A549 (cell line): ENCODE results near the gene HPS5.

Source experiments
- CHD2 ChIP-seq: fragments of 150-350 bp; IDR thresholded peaks from 2 replicates; pipeline ENCODE4 v1.6.1; 2014; ENCODE audit warnings: low read length; ENCODE audit not compliant: partially characterized antibody
- CHD4 ChIP-seq: fragments of 200-600 bp; sonication (generic); IDR thresholded peaks from 2 replicates; pipeline ENCODE4 v1.6.1; 2016; ENCODE audit warnings: antibody characterized with exemption, mild to moderate bottlenecking, borderline replicate concordance
- KDM1A ChIP-seq: fragments of 200-600 bp; sonication (generic); IDR thresholded peaks from 2 replicates; pipeline ENCODE4 v1.6.1; 2016; ENCODE audit warnings: low read depth, mild to moderate bottlenecking
- POLR2A ChIP-seq: IDR thresholded peaks from 2 replicates; pipeline ENCODE4 v1.6.1; 2012; ENCODE audit warnings: mild to moderate bottlenecking, low read length
- TF ChIP-seq, protein P1 (sequence below): fragments of >200 bp; sonication (Bioruptor Twin); formaldehyde crosslinking; IDR thresholded peaks from 3 replicates; pipeline ENCODE4 v1.5.1; 2016

DNA sequence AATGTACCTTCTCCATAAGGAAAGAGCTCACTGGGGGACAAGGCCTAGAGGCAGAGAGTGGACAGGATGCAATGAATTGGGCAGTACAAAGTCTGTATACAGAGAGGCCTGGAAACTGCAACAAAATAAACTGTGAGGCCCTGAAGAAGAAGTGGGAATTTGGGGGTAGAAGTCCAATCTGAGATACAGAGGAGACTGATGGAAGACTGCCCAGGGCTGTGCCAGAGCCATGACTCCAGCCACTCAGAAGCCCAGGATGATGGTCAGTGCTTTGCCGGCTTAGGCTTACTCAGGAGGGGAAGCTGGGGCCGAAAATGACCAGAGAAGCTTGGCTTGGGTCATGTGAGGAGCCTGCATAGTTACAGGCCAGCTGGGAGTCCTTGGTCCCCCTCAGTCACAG, 91.1 kb downstream of the HPS5 start:
- TF ChIP-seq, protein P1, sequence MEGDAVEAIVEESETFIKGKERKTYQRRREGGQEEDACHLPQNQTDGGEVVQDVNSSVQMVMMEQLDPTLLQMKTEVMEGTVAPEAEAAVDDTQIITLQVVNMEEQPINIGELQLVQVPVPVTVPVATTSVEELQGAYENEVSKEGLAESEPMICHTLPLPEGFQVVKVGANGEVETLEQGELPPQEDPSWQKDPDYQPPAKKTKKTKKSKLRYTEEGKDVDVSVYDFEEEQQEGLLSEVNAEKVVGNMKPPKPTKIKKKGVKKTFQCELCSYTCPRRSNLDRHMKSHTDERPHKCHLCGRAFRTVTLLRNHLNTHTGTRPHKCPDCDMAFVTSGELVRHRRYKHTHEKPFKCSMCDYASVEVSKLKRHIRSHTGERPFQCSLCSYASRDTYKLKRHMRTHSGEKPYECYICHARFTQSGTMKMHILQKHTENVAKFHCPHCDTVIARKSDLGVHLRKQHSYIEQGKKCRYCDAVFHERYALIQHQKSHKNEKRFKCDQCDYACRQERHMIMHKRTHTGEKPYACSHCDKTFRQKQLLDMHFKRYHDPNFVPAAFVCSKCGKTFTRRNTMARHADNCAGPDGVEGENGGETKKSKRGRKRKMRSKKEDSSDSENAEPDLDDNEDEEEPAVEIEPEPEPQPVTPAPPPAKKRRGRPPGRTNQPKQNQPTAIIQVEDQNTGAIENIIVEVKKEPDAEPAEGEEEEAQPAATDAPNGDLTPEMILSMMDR, result no peak
- TF ChIP-seq POLR2A, result no peak
- no peak for TF ChIP-seq CHD2
- no peak for TF ChIP-seq KDM1A
- TF ChIP-seq CHD4, result no peak
